OCI-LY3 (cell line): Measurements from ENCODE around the gene LRP1B.

Experiments used
- EZH2phosphoT487 ChIP-seq: fragments of 200-600 bp; shearing (Covaris generic); IDR thresholded peaks from 2 replicates; pipeline ENCODE4 v1.6.1; 2018; ENCODE audit warnings: antibody characterized with exemption, mixed run types, low read depth
- TF ChIP-seq, protein P1 (sequence below): fragments of 200-600, 300-600 bp; sonication (generic); IDR thresholded peaks from 2 replicates; pipeline ENCODE4 v1.5.1; 2014; ENCODE audit warnings: antibody characterized with exemption, low read length, low read depth

GRCh38 chr2:141524777-141525176 lies 606.0 kb downstream of the LRP1B start:
- TF ChIP-seq, protein P1, sequence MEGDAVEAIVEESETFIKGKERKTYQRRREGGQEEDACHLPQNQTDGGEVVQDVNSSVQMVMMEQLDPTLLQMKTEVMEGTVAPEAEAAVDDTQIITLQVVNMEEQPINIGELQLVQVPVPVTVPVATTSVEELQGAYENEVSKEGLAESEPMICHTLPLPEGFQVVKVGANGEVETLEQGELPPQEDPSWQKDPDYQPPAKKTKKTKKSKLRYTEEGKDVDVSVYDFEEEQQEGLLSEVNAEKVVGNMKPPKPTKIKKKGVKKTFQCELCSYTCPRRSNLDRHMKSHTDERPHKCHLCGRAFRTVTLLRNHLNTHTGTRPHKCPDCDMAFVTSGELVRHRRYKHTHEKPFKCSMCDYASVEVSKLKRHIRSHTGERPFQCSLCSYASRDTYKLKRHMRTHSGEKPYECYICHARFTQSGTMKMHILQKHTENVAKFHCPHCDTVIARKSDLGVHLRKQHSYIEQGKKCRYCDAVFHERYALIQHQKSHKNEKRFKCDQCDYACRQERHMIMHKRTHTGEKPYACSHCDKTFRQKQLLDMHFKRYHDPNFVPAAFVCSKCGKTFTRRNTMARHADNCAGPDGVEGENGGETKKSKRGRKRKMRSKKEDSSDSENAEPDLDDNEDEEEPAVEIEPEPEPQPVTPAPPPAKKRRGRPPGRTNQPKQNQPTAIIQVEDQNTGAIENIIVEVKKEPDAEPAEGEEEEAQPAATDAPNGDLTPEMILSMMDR = no peak
- no peak for TF ChIP-seq EZH2phosphoT487
